GM10266 (cell line): ENCODE measurements around the gene DNTT.
A peak's percentile ranks its signal among the peaks of the same experiment; 100 is the strongest.

Experiments
- DNase-seq: peaks from one replicate; pipeline ENCODE4 v3.0.0; 2012; ENCODE audit errors: extremely low spot score
- CTCF ChIP-seq: IDR thresholded peaks from 2 replicates; pipeline ENCODE4 v1.5.1; 2012; ENCODE audit warnings: mild to moderate bottlenecking, low read depth; ENCODE audit not compliant: control insufficient read depth, insufficient read depth; ENCODE audit errors: missing control alignments

The DNTT gene

GRCh38 chr10:96338279-96338925 lies 34.2 kb downstream of the DNTT start:
- TF ChIP-seq CTCF, result no peak
- DNase-seq, result no peak

- TF ChIP-seq CTCF, result no peak
- no peak for DNase-seq
These were observed 35.1 kb downstream of the DNTT start for GRCh38 chr10:96339383-96339782.

- TF ChIP-seq CTCF, result peak; percentile 86
- DNase-seq, result peak; percentile 55
These were observed 36.0 kb downstream of the DNTT start for GRCh38 chr10:96339956-96340904.

GRCh38 chr10:96341219-96342182 lies 37.3 kb downstream of the DNTT start:
- no peak for TF ChIP-seq CTCF
- DNase-seq, result no peak

- no peak for TF ChIP-seq CTCF
- DNase-seq, result no peak
These were observed 38.2 kb downstream of the DNTT start for GRCh38 chr10:96342402-96342801.

- TF ChIP-seq CTCF, result no peak
- DNase-seq, result no peak
These were observed 39.9 kb downstream of the DNTT start for GRCh38 chr10:96344178-96344577.
